ENCODE measurements around the gene TRMT11. TPM values are rescaled to one million over a fixed set of nuclear protein-coding genes. Genes with fewer than 3 reads are reported as not detected.

The TRMT11 gene
- total RNA-seq, 1 donor from 2014 or later: 105 TPM

- Mint-ChIP-seq H3K36me3 (no peaks in the 10 kb centered on the region), H3K4me3 (no peak overlapping the region), H3K27ac (no peak overlapping the region), H3K9me3 (no peaks in the 10 kb centered on the region), H3K4me1 (no peaks in the 10 kb centered on the region), H3K27me3 (ENCODE audit: insufficient read depth, low read depth) (no peaks in the 10 kb centered on the region)
- DNase-seq (ENCODE audit: low spot score): no peak
- Histone ChIP-seq H3K9me3 (ENCODE audit: low read depth) (no peaks in the 10 kb centered on the region), H3K9ac (no peak overlapping the region), H3K4me3 (no peak overlapping the region), H3K27ac (no peak overlapping the region), H3K27me3 (no peaks in the 10 kb centered on the region), H3K79me2 (ENCODE audit: low read depth) (no peaks in the 10 kb centered on the region), H2AFZ (replicated peaks) (peak overlapping the region; percentile 9), H3F3A (ENCODE audit: low read depth) (no peaks in the 10 kb centered on the region), H4K20me1 (ENCODE audit: low read depth) (no peaks in the 10 kb centered on the region), H3K4me1 (peaks cover 4% of the 10 kb centered on the region), H3K4me2 (no peak overlapping the region), H3K36me3 (no peaks in the 10 kb centered on the region)
- TF ChIP-seq CTCF (IDR thresholded peaks at IDR 0.05) (no peak), EZH2 (IDR thresholded peaks at IDR 0.05) (no peak), EZH2phosphoT487 (IDR thresholded peaks at IDR 0.05) (no peak)
Observed at GRCh38 chr6:125940247-125941041, 45.9 kb upstream of the TRMT11 start.

- Mint-ChIP-seq H3K9me3 (no peaks in the 10 kb centered on the region), H3K4me1 (no peaks in the 10 kb centered on the region), H3K4me3 (no peak overlapping the region), H3K36me3 (no peaks in the 10 kb centered on the region), H3K27ac (no peak overlapping the region), H3K27me3 (ENCODE audit: insufficient read depth, low read depth) (no peaks in the 10 kb centered on the region)
- Histone ChIP-seq H3K4me3 (no peak overlapping the region), H3K36me3 (no peaks in the 10 kb centered on the region), H3K27ac (no peak overlapping the region), H2AFZ (replicated peaks) (no peak overlapping the region), H4K20me1 (ENCODE audit: low read depth) (no peaks in the 10 kb centered on the region), H3K9me3 (ENCODE audit: low read depth) (no peaks in the 10 kb centered on the region), H3K79me2 (ENCODE audit: low read depth) (no peaks in the 10 kb centered on the region), H3K27me3 (no peaks in the 10 kb centered on the region), H3K4me2 (no peak overlapping the region), H3K9ac (peak overlapping the region; percentile 2), H3F3A (ENCODE audit: low read depth) (no peaks in the 10 kb centered on the region), H3K4me1 (peaks cover 4% of the 10 kb centered on the region)
- no peak for TF ChIP-seq EZH2 (IDR thresholded peaks at IDR 0.05)
- no peak for TF ChIP-seq EZH2phosphoT487 (IDR thresholded peaks at IDR 0.05)
- no peak for TF ChIP-seq CTCF (IDR thresholded peaks at IDR 0.05)
- DNase-seq (ENCODE audit: low spot score): no peak
Observed at GRCh38 chr6:125942672-125943527, 43.4 kb upstream of the TRMT11 start.

- H3K27ac ChIP-seq: no peak overlapping the region
- H3K4me1 ChIP-seq: peaks cover 4% of the 10 kb centered on the region
- DNase-seq (ENCODE audit: low spot score): no peak
- H3K79me2 ChIP-seq (ENCODE audit: low read depth): no peaks in the 10 kb centered on the region
- H3K9ac ChIP-seq: peak overlapping the region; percentile 2
- no peak overlapping the region for H3K4me2 ChIP-seq
- H3K36me3 ChIP-seq: no peaks in the 10 kb centered on the region
- no peaks in the 10 kb centered on the region for H3F3A ChIP-seq (ENCODE audit: low read depth)
- Mint-ChIP-seq H3K4me3 (no peak overlapping the region), H3K36me3 (no peaks in the 10 kb centered on the region), H3K27ac (no peak overlapping the region), H3K4me1 (no peaks in the 10 kb centered on the region), H3K27me3 (ENCODE audit: insufficient read depth, low read depth) (no peaks in the 10 kb centered on the region), H3K9me3 (no peaks in the 10 kb centered on the region)
- no peaks in the 10 kb centered on the region for H3K9me3 ChIP-seq (ENCODE audit: low read depth)
- H2AFZ ChIP-seq (replicated peaks): no peak overlapping the region
- TF ChIP-seq EZH2phosphoT487 (IDR thresholded peaks at IDR 0.05) (no peak), CTCF (IDR thresholded peaks at IDR 0.05) (no peak), EZH2 (IDR thresholded peaks at IDR 0.05) (no peak)
- no peaks in the 10 kb centered on the region for H3K27me3 ChIP-seq
- H4K20me1 ChIP-seq (ENCODE audit: low read depth): no peaks in the 10 kb centered on the region
- H3K4me3 ChIP-seq: no peak overlapping the region
Observed at GRCh38 chr6:125943528-125944433, 42.6 kb upstream of the TRMT11 start.
